A673 (cell line): ENCODE measurements around the gene SGMS1. TPM values are rescaled to one million over a fixed set of nuclear protein-coding genes. Genes with fewer than 3 reads are reported as not detected.

Experiments
- BruUV-seq: library from RNA; stranded (reverse); fragments of 400-500 nt; replicated peaks from 2 replicates; lab custom pipeline; 2021; lab: Mats Ljungman, UMichigan
- CTCF ChIA-PET: fragments of 300-600 bp; sonication (Branson Sonifier 250); formaldehyde crosslinking; loops from one replicate; lab custom pipeline; 2022; ENCODE audit warnings: antibody characterized with exemption; lab: Charles Lee
- POLR2A ChIA-PET: fragments of 300-600 bp; sonication (Branson Sonifier 250); formaldehyde crosslinking; loops from one replicate; lab custom pipeline; 2022; ENCODE audit warnings: antibody characterized with exemption; ENCODE audit not compliant: low non-redundant PET; lab: Charles Lee
- DNase-seq: peaks from one replicate; pipeline ENCODE4 v3.0.0-alpha.2; 2015; ENCODE audit warnings: low spot score
- H3K27ac ChIP-seq: fragments of 200-600 bp; sonication (generic); 2 replicates; pipeline ENCODE4 v1.5.1; 2016; ENCODE audit warnings: mixed run types, low read depth, mild to moderate bottlenecking, mixed read lengths, antibody characterized with exemption, low read length; ENCODE audit not compliant: poor library complexity, severe bottlenecking
- H3K27me3 ChIP-seq: fragments of 200-600 bp; sonication (generic); replicated peaks from 2 replicates; pipeline ENCODE4 v1.6.1; 2017; ENCODE audit warnings: mixed run types, low read depth, mild to moderate bottlenecking, mixed read lengths, antibody characterized with exemption, low read length; ENCODE audit not compliant: insufficient read depth, poor library complexity
- H3K36me3 ChIP-seq: fragments of 200-600 bp; sonication (generic); 2 replicates; pipeline ENCODE4 v1.6.1; 2016; ENCODE audit warnings: mixed run types, mild to moderate bottlenecking, mixed read lengths, antibody characterized with exemption, low read length; ENCODE audit not compliant: insufficient read depth, poor library complexity, severe bottlenecking
- H3K4me1 ChIP-seq: fragments of 200-600 bp; sonication (generic); 2 replicates; pipeline ENCODE4 v1.6.1; 2017; ENCODE audit warnings: mixed run types, mild to moderate bottlenecking, mixed read lengths, antibody characterized with exemption, low read length; ENCODE audit not compliant: insufficient read depth, poor library complexity, severe bottlenecking
- H3K4me3 ChIP-seq: fragments of 200-600 bp; sonication (generic); 2 replicates; pipeline ENCODE4 v1.5.1; 2016; ENCODE audit warnings: low read depth, mixed run types, mild to moderate bottlenecking, mixed read lengths, low read length; ENCODE audit not compliant: poor library complexity, severe bottlenecking
- H3K9me3 ChIP-seq: fragments of 200-600 bp; sonication (generic); 2 replicates; pipeline ENCODE4 v1.6.1; 2016; ENCODE audit warnings: mixed run types, low read depth, mild to moderate bottlenecking, mixed read lengths, antibody characterized with exemption, low read length; ENCODE audit not compliant: poor library complexity, severe bottlenecking
- CTCF ChIP-seq: fragments of 300-800, 200-600 bp; sonication (generic); conservative IDR thresholded peaks from 2 replicates; pipeline ENCODE4 v1.5.1; 2017; ENCODE audit warnings: low read depth, mild to moderate bottlenecking, antibody characterized with exemption, low read length, moderate library complexity, mixed read lengths
- EZH2 ChIP-seq: fragments of 200-600 bp; sonication (generic); IDR thresholded peaks from 2 replicates; pipeline ENCODE4 v1.6.1; 2017; ENCODE audit warnings: borderline replicate concordance, low read depth, mild to moderate bottlenecking, mixed read lengths, antibody characterized with exemption, low read length; ENCODE audit not compliant: poor library complexity, severe bottlenecking
- intact Hi-C: fragments of 100-400 bp; cut with micrococcal nuclease; formaldehyde crosslinking; loops from one replicate; pipeline ENCODE4 v1.10.0; 2022; ENCODE audit not compliant: unreplicated experiment
- total RNA-seq: library from RNA; stranded (reverse); gene quantifications from 2 replicates; pipeline ENCODE4 v1.2.3, GENCODE V29; 2021

SGMS1 gene
- total RNA-seq, 1 experiment from 2014 or later = 13.0 TPM

- H3K36me3 ChIP-seq = no peaks in the 10 kb centered on the region
- peaks cover 15% of the 10 kb centered on the region for H3K4me1 ChIP-seq
- no TSS peak for BruUV-seq
- H3K4me3 ChIP-seq = no peak overlapping the region
- intact Hi-C loops = no loop called here
- DNase-seq = no peak
- H3K27me3 ChIP-seq = no peaks in the 10 kb centered on the region
- POLR2A ChIA-PET = no interaction called here
- no peak for TF ChIP-seq EZH2
- no peak for TF ChIP-seq CTCF
- CTCF ChIA-PET = no interaction called here
- H3K9me3 ChIP-seq = no peaks in the 10 kb centered on the region
- no peak overlapping the region for H3K27ac ChIP-seq
Observed at GRCh38 chr10:50396491-50397311, 227.1 kb downstream of the SGMS1 start.

- TF ChIP-seq CTCF = no peak
- no peak for TF ChIP-seq EZH2
- ChIA-PET CTCF (no interaction called here), POLR2A (no interaction called here)
- Histone ChIP-seq H3K4me1 (peaks cover 15% of the 10 kb centered on the region), H3K4me3 (no peak overlapping the region), H3K9me3 (no peaks in the 10 kb centered on the region), H3K27ac (no peak overlapping the region), H3K36me3 (no peaks in the 10 kb centered on the region), H3K27me3 (no peaks in the 10 kb centered on the region)
- intact Hi-C loops = no loop called here
- no peak for DNase-seq
- BruUV-seq = no TSS peak
Observed at GRCh38 chr10:50395851-50396250, 227.9 kb downstream of the SGMS1 start.

- H3K4me1 ChIP-seq = peaks cover 15% of the 10 kb centered on the region
- intact Hi-C loops = no loop called here
- ChIA-PET CTCF (no interaction called here), POLR2A (interaction anchor here (0.7 kb wide), 1 partner anchor 672 kb away, joined by 4 read pairs; no protein-coding TSS in a partner anchor)
- H3K4me3 ChIP-seq = no peak overlapping the region
- DNase-seq = peak; percentile 17
- TF ChIP-seq CTCF (no peak), EZH2 (no peak)
- no peaks in the 10 kb centered on the region for H3K27me3 ChIP-seq
- no peak overlapping the region for H3K27ac ChIP-seq
- BruUV-seq = no TSS peak
- H3K9me3 ChIP-seq = no peaks in the 10 kb centered on the region
- no peaks in the 10 kb centered on the region for H3K36me3 ChIP-seq
Observed at GRCh38 chr10:50395271-50395670, 228.5 kb downstream of the SGMS1 start.
